ENCODE results near the gene INO80C.

DNA sequence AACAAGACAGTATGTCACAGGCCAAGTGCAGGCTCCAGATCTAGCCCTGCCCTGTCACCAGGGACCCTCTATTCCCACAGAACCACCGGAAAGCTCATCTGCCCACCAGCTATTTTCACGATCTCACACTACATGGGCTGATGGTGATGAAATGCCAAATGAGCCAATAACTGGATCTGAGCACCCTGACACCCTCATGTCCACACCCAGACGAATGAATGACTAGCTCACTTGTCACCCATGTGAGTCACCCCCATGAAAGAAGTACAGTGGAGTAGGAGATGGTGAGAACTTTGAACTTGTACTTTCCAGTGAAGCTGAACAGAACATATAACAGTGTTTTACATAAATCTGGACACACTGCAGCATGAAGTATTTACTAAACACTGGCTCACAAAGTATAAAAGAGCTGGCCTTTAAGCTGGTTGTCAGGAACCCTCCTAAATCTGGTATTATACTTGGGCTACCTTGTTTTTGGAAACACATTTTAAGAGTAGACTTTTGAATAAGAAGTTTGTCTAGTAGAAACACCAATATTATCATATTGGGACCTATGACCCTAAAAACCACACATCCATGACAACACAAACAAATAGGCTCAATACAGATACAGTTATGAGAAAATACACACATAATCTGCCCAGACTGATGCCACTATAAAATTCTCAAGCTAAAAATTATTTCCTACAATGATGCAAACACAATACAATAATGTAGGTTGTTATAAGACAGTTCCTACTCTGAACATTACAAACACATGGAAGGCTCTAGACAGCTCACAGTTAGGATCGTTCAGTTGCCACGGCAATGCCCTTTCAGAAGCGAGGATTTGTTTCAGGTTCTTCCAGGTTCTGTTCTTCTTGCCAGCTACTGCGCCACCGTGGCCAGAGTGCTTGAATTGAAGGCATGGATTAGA, 19.0 kb downstream of the INO80C start:
- TF ChIP-seq POLR2AphosphoS5 (IDR thresholded peaks at IDR 0.05; ENCODE audit: borderline replicate concordance, low read depth, low read length) (no peak), EZH2 (IDR thresholded peaks at IDR 0.05) (no peak)
